Upper lobe of left lung (tissue), 6 donors: Measurements from ENCODE around the gene P3H2. TPM values are rescaled to one million over a fixed set of nuclear protein-coding genes. Genes with fewer than 3 reads are reported as not detected.
A peak's percentile ranks its signal among the peaks of the same experiment; 100 is the strongest.

ENCODE experiments used
- ATAC-seq, 2 donors: fragments of 200-7000 bp; cut with Tn5 transposase; one replicate each; pipeline ENCODE4 v1.9.1; 2022; ENCODE audit warnings: mild to moderate bottlenecking in 2 of 2, moderate library complexity in 2 of 2; ENCODE audit not compliant: low FRiP score in 2 of 2
- DNase-seq, 2 donors: peaks; one replicate each; pipeline ENCODE4 v3.0.0-alpha.2; 2019 to 2020
- H3K27ac ChIP-seq, 4 donors: fragments of 200-600 bp; sonication (generic); one replicate each; pipeline ENCODE4 v1.5.1; 2016 to 2019
- H3K27me3 ChIP-seq, 4 donors: fragments of 200-600 bp; sonication (generic); one replicate each; pipeline ENCODE4 v1.5.1; 2017 to 2019
- H3K36me3 ChIP-seq, 4 donors: fragments of 200-600 bp; sonication (generic); one replicate each; pipeline ENCODE4 v1.5.1; 2016 to 2019
- H3K4me1 ChIP-seq, 4 donors: fragments of 200-600 bp; sonication (generic); one replicate each; pipeline ENCODE4 v1.5.1; 2018 to 2019
- H3K4me3 ChIP-seq, 4 donors: fragments of 200-600 bp; sonication (generic); one replicate each; pipeline ENCODE4 v1.5.1; 2017 to 2019; ENCODE audit warnings: mild to moderate bottlenecking in 2 of 4, moderate library complexity in 1 of 4
- H3K9me3 ChIP-seq, 4 donors: fragments of 200-600 bp; sonication (generic); one replicate each; pipeline ENCODE4 v1.5.1; 2018 to 2019
- CTCF ChIP-seq, 6 experiments: fragments of 450-650 bp in 4 of 6; fragments of 200-600 bp in 2 of 6; sonication (generic) in 2 of 6; IDR thresholded peaks; one replicate each; pipeline ENCODE4 v1.5.1; 2016 to 2019; ENCODE audit warnings: antibody characterized with exemption in 6 of 6
- EP300 ChIP-seq, 4 donors: sonication (generic); formaldehyde crosslinking; IDR thresholded peaks; one replicate each; pipeline ENCODE4 v1.5.1; 2017; ENCODE audit warnings: antibody characterized with exemption in 4 of 4, control low read depth in 2 of 4
- POLR2A ChIP-seq, 4 donors: fragments of 450-650 bp; IDR thresholded peaks; one replicate each; pipeline ENCODE4 v1.5.1; 2016 to 2017; ENCODE audit warnings: antibody characterized with exemption in 4 of 4, mild to moderate bottlenecking in 2 of 4
- POLR2AphosphoS5 ChIP-seq, 2 donors: sonication (generic); formaldehyde crosslinking; IDR thresholded peaks; one replicate each; pipeline ENCODE4 v1.5.1; 2017; ENCODE audit warnings: antibody characterized with exemption in 2 of 2
- WGBS, 2 donors: methylation state at CpG; one replicate each; pipeline ENCODE4 v1.1.5; 2017 to 2018; 5-methylcytosine and 5-hydroxymethylcytosine counted together
- total RNA-seq, 6 donors: library from RNA; depleted of rRNA in 4 of 6; stranded (reverse); fragments of >200 nt in 4 of 6; gene quantifications; one replicate each; pipeline versions ENCODE4 v1.1.0 to v1.2.1, GENCODE V29; 2016 to 2021
- donor health status: DM: no; HTN: no; CAD: no; lungs with moderate emphysema.
- donor health status: DM: no; HTN: yes; CAD: no; lungs with severe emphysema.

P3H2 gene
- total RNA-seq, 6 donors from 2014 or later = 42.2 to 114 (median 63.0) TPM

GRCh38 chr3:190076601-190077394, 43.9 kb downstream of the P3H2 start:
- peak overlapping the region in 3 of 4 donors; percentile 27 to 67 (median 27) for H3K27ac ChIP-seq
- DNase-seq (peak in 1 of 2 donors; percentile 44), ATAC-seq (peak; percentile 83)
- no peaks in the 10 kb centered on the region for H3K9me3 ChIP-seq
- TF ChIP-seq POLR2A (IDR thresholded peaks at IDR 0.05) (no peak), CTCF (IDR thresholded peaks at IDR 0.05) (no peak), EP300 (IDR thresholded peaks at IDR 0.05) (no peak), POLR2AphosphoS5 (IDR thresholded peaks at IDR 0.05) (no peak)
- H3K36me3 ChIP-seq = no peaks in the 10 kb centered on the region
- no peaks in the 10 kb centered on the region for H3K27me3 ChIP-seq
- peaks cover 0 to 11% (median 7%) of the 10 kb centered on the region in 4 donors for H3K4me1 ChIP-seq
- no peak overlapping the region for H3K4me3 ChIP-seq
- 41 to 50% methylated on average over 1 of the region's 1 CpG for WGBS, 2 donors

GRCh38 chr3:190076136-190076535, 44.6 kb downstream of the P3H2 start:
- TF ChIP-seq CTCF (IDR thresholded peaks at IDR 0.05) = no peak
- TF ChIP-seq EP300 (IDR thresholded peaks at IDR 0.05) = no peak
- no peak for TF ChIP-seq POLR2A (IDR thresholded peaks at IDR 0.05)
- TF ChIP-seq POLR2AphosphoS5 (IDR thresholded peaks at IDR 0.05) = no peak
- Histone ChIP-seq H3K4me1 (peaks cover 0 to 11% (median 7%) of the 10 kb centered on the region in 4 donors), H3K27ac (peak overlapping the region in 3 of 4 donors; percentile 27 to 67 (median 27)), H3K27me3 (no peaks in the 10 kb centered on the region), H3K36me3 (no peaks in the 10 kb centered on the region), H3K9me3 (no peaks in the 10 kb centered on the region), H3K4me3 (no peak overlapping the region)
- no peak for DNase-seq
- no peak for ATAC-seq

- DNase-seq (no peak), ATAC-seq (no peak)
- H3K9me3 ChIP-seq = no peaks in the 10 kb centered on the region
- peaks cover 0 to 11% (median 9%) of the 10 kb centered on the region in 4 donors for H3K4me1 ChIP-seq
- WGBS, 2 donors = 83 to 89% methylated on average over 2 of the region's 2 CpGs
- no peaks in the 10 kb centered on the region for H3K36me3 ChIP-seq
- H3K27me3 ChIP-seq = no peaks in the 10 kb centered on the region
- H3K4me3 ChIP-seq = no peak overlapping the region
- H3K27ac ChIP-seq = no peak overlapping the region
- TF ChIP-seq EP300 (IDR thresholded peaks at IDR 0.05) (no peak), POLR2A (IDR thresholded peaks at IDR 0.05) (no peak), CTCF (IDR thresholded peaks at IDR 0.05) (no peak), POLR2AphosphoS5 (IDR thresholded peaks at IDR 0.05) (no peak)
Measured at GRCh38 chr3:190074817-190075216, 45.9 kb downstream of the P3H2 start.

- no peak overlapping the region for H3K4me3 ChIP-seq
- ATAC-seq (peak in 1 of 2 donors; percentile 23), DNase-seq (peak in 1 of 2 donors; percentile 32)
- no peak for TF ChIP-seq POLR2A (IDR thresholded peaks at IDR 0.05)
- TF ChIP-seq CTCF (IDR thresholded peaks at IDR 0.05) = no peak
- no peak for TF ChIP-seq POLR2AphosphoS5 (IDR thresholded peaks at IDR 0.05)
- no peak for TF ChIP-seq EP300 (IDR thresholded peaks at IDR 0.05)
- no peaks in the 10 kb centered on the region for H3K27me3 ChIP-seq
- H3K36me3 ChIP-seq = no peaks in the 10 kb centered on the region
- no peaks in the 10 kb centered on the region for H3K9me3 ChIP-seq
- WGBS, 2 donors = 43 to 49% methylated on average over 6 of the region's 6 CpGs
- peaks cover 0 to 11% (median 9%) of the 10 kb centered on the region in 4 donors for H3K4me1 ChIP-seq
- peak overlapping the region in 2 of 4 donors; percentile 44 to 53 for H3K27ac ChIP-seq
Measured at GRCh38 chr3:190073264-190074008, 47.3 kb downstream of the P3H2 start.
